Measurements from ENCODE around the gene SLC22A8.

Gene SLC22A8

DNA sequence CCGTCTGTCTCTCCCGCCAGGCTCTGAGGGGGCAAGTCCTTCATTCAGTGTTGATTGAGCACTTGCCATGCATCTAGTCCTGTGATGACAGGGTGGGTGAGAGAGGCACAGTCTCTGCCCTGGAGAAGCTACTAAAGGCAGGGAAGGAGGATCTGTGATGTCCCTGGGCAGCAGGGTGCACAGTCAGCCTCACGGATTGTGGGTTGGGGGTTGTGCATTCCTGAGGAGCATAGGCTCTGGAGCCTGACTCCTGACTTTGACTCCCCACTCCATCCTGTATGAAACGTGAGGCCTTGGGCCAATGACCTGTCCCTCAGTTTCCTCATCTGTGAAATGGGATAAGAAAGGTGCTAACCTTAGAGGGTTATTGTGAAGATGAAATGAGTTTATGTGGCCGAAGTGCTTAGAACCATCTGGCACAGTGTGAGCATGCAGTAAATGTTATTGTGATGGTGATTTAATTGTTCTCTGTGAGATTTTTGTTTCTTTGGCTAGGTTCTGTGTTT lies 4.7 kb downstream of the SLC22A8 start:
- no peaks in the 10 kb centered on the region for H3K9me3 ChIP-seq (ENCODE audit: insufficient read depth, low read length)
- no peak for DNase-seq (ENCODE audit: low read depth, low spot score)
- H3K27me3 ChIP-seq (ENCODE audit: insufficient read depth, insufficient read length) = no peaks in the 10 kb centered on the region
- no peak overlapping the region for H3K9ac ChIP-seq (ENCODE audit: insufficient read length, low read depth)
- H3K36me3 ChIP-seq (ENCODE audit: insufficient read depth, insufficient read length, low read length) = no peaks in the 10 kb centered on the region
- no peak overlapping the region for H3K4me3 ChIP-seq (ENCODE audit: insufficient read length, low read depth)
- TF ChIP-seq SUZ12 (IDR thresholded peaks at IDR 0.05; ENCODE audit: extremely low read depth, insufficient read depth, insufficient read length) (no peak), YY1 (IDR thresholded peaks at IDR 0.05; ENCODE audit: insufficient read depth, insufficient read length) (no peak)
- peaks cover 35% of the 10 kb centered on the region for H3K4me1 ChIP-seq (ENCODE audit: insufficient read depth, insufficient read length)

DNA sequence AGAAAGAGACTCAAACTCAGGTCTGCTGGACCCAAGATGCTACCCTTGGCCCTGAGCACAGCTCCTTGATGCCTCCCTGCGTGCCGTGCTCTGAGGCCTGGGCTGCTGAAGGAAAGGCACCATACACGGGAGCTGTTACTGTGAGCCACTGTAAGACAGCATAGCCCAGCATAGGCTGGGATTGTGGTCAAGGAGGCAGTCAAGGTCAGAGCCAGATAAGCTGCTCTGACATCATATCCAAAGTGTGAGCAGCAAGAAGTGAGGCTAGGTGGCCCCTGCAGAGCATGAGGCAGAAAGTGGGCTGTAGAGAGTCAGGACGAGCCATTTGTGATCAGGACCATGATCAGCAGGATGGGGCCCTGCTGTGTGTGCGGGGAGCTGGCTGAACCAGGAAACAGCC lies 7.7 kb downstream of the SLC22A8 start:
- H3K27me3 ChIP-seq (ENCODE audit: insufficient read depth, insufficient read length) = no peaks in the 10 kb centered on the region
- peaks cover 26% of the 10 kb centered on the region for H3K4me1 ChIP-seq (ENCODE audit: insufficient read depth, insufficient read length)
- no peaks in the 10 kb centered on the region for H3K9me3 ChIP-seq (ENCODE audit: insufficient read depth, low read length)
- H3K9ac ChIP-seq (ENCODE audit: insufficient read length, low read depth) = no peak overlapping the region
- no peaks in the 10 kb centered on the region for H3K36me3 ChIP-seq (ENCODE audit: insufficient read depth, insufficient read length, low read length)
- DNase-seq (ENCODE audit: low read depth, low spot score) = no peak
- TF ChIP-seq SUZ12 (IDR thresholded peaks at IDR 0.05; ENCODE audit: extremely low read depth, insufficient read depth, insufficient read length) (no peak), YY1 (IDR thresholded peaks at IDR 0.05; ENCODE audit: insufficient read depth, insufficient read length) (no peak)
- no peak overlapping the region for H3K4me3 ChIP-seq (ENCODE audit: insufficient read length, low read depth)

GRCh38 chr11:63001456-63001855 lies 14.2 kb downstream of the SLC22A8 start:
- Histone ChIP-seq H3K4me3 (ENCODE audit: insufficient read length, low read depth) (no peak overlapping the region), H3K9me3 (ENCODE audit: insufficient read depth, low read length) (no peaks in the 10 kb centered on the region), H3K36me3 (ENCODE audit: insufficient read depth, insufficient read length, low read length) (no peaks in the 10 kb centered on the region), H3K9ac (ENCODE audit: insufficient read length, low read depth) (no peak overlapping the region), H3K27me3 (ENCODE audit: insufficient read depth, insufficient read length) (no peaks in the 10 kb centered on the region), H3K4me1 (ENCODE audit: insufficient read depth, insufficient read length) (peaks cover 10% of the 10 kb centered on the region)
- DNase-seq (ENCODE audit: low read depth, low spot score) = no peak
- TF ChIP-seq ZNF274 (IDR thresholded peaks at IDR 0.05; ENCODE audit: low read depth, low read length) (no peak), YY1 (IDR thresholded peaks at IDR 0.05; ENCODE audit: insufficient read depth, insufficient read length) (no peak), SUZ12 (IDR thresholded peaks at IDR 0.05; ENCODE audit: extremely low read depth, insufficient read depth, insufficient read length) (no peak)

- H3K27me3 ChIP-seq (ENCODE audit: insufficient read depth, insufficient read length) = no peaks in the 10 kb centered on the region
- no peak for TF ChIP-seq SUZ12 (IDR thresholded peaks at IDR 0.05; ENCODE audit: extremely low read depth, insufficient read depth, insufficient read length)
- no peak for TF ChIP-seq YY1 (IDR thresholded peaks at IDR 0.05; ENCODE audit: insufficient read depth, insufficient read length)
- TF ChIP-seq ZNF274 (IDR thresholded peaks at IDR 0.05; ENCODE audit: low read depth, low read length) = no peak
- no peak overlapping the region for H3K4me3 ChIP-seq (ENCODE audit: insufficient read length, low read depth)
- peaks cover 23% of the 10 kb centered on the region for H3K4me1 ChIP-seq (ENCODE audit: insufficient read depth, insufficient read length)
- no peak overlapping the region for H3K9ac ChIP-seq (ENCODE audit: insufficient read length, low read depth)
- DNase-seq (ENCODE audit: low read depth, low spot score) = no peak
- H3K9me3 ChIP-seq (ENCODE audit: insufficient read depth, low read length) = no peaks in the 10 kb centered on the region
- H3K36me3 ChIP-seq (ENCODE audit: insufficient read depth, insufficient read length, low read length) = no peaks in the 10 kb centered on the region
Observed at GRCh38 chr11:62999649-63000048, 16.0 kb downstream of the SLC22A8 start.

- Histone ChIP-seq H3K27me3 (ENCODE audit: insufficient read depth, insufficient read length) (no peaks in the 10 kb centered on the region), H3K9ac (ENCODE audit: insufficient read length, low read depth) (no peak overlapping the region), H3K4me3 (ENCODE audit: insufficient read length, low read depth) (no peak overlapping the region), H3K4me1 (ENCODE audit: insufficient read depth, insufficient read length) (peaks cover 23% of the 10 kb centered on the region), H3K9me3 (ENCODE audit: insufficient read depth, low read length) (no peaks in the 10 kb centered on the region), H3K36me3 (ENCODE audit: insufficient read depth, insufficient read length, low read length) (no peaks in the 10 kb centered on the region)
- TF ChIP-seq YY1 (IDR thresholded peaks at IDR 0.05; ENCODE audit: insufficient read depth, insufficient read length) (no peak), SUZ12 (IDR thresholded peaks at IDR 0.05; ENCODE audit: extremely low read depth, insufficient read depth, insufficient read length) (no peak), ZNF274 (IDR thresholded peaks at IDR 0.05; ENCODE audit: low read depth, low read length) (no peak)
- no peak for DNase-seq (ENCODE audit: low read depth, low spot score)
Observed at GRCh38 chr11:62999156-62999555, 16.5 kb downstream of the SLC22A8 start.

- TF ChIP-seq YY1 (IDR thresholded peaks at IDR 0.05; ENCODE audit: insufficient read depth, insufficient read length) (no peak), SUZ12 (IDR thresholded peaks at IDR 0.05; ENCODE audit: extremely low read depth, insufficient read depth, insufficient read length) (no peak), ZNF274 (IDR thresholded peaks at IDR 0.05; ENCODE audit: low read depth, low read length) (no peak)
Observed at GRCh38 chr11:62996271-62996670, 19.4 kb downstream of the SLC22A8 start.

GRCh38 chr11:62994775-62995174 lies 20.9 kb downstream of the SLC22A8 start:
- DNase-seq (ENCODE audit: low read depth, low spot score) = no peak
- H3K9ac ChIP-seq (ENCODE audit: insufficient read length, low read depth) = no peak overlapping the region
- no peaks in the 10 kb centered on the region for H3K9me3 ChIP-seq (ENCODE audit: insufficient read depth, low read length)
- H3K4me3 ChIP-seq (ENCODE audit: insufficient read length, low read depth) = no peak overlapping the region
- H3K4me1 ChIP-seq (ENCODE audit: insufficient read depth, insufficient read length) = peaks cover 21% of the 10 kb centered on the region
- H3K36me3 ChIP-seq (ENCODE audit: insufficient read depth, insufficient read length, low read length) = no peaks in the 10 kb centered on the region
- no peaks in the 10 kb centered on the region for H3K27me3 ChIP-seq (ENCODE audit: insufficient read depth, insufficient read length)
- TF ChIP-seq SUZ12 (IDR thresholded peaks at IDR 0.05; ENCODE audit: extremely low read depth, insufficient read depth, insufficient read length) (no peak), YY1 (IDR thresholded peaks at IDR 0.05; ENCODE audit: insufficient read depth, insufficient read length) (no peak), ZNF274 (IDR thresholded peaks at IDR 0.05; ENCODE audit: low read depth, low read length) (no peak)

More at GRCh38 chr11:62996271-62996670, 19.4 kb downstream of the SLC22A8 start:
- Histone ChIP-seq H3K36me3 (ENCODE audit: insufficient read depth, insufficient read length, low read length) (no peaks in the 10 kb centered on the region), H3K4me1 (ENCODE audit: insufficient read depth, insufficient read length) (peaks cover 23% of the 10 kb centered on the region), H3K9me3 (ENCODE audit: insufficient read depth, low read length) (no peaks in the 10 kb centered on the region), H3K27me3 (ENCODE audit: insufficient read depth, insufficient read length) (no peaks in the 10 kb centered on the region), H3K9ac (ENCODE audit: insufficient read length, low read depth) (no peak overlapping the region), H3K4me3 (ENCODE audit: insufficient read length, low read depth) (no peak overlapping the region)
- DNase-seq (ENCODE audit: low read depth, low spot score) = no peak
